Cerebellar cortex (tissue), 1 donor: ENCODE data around the gene GNB2.
"Not testable (repeated sequence)": the region's sequence is repeated elsewhere in the genome, so short reads cannot be mapped to it uniquely, and the experiment has no call there.

Experiments used
- DNase-seq: peaks from one replicate; pipeline ENCODE4 v3.0.0-alpha.2; 2015; ENCODE audit warnings: low spot score

Gene GNB2

GRCh38 chr7:100665168-100665726 lies 8.3 kb upstream of the GNB2 start:
- no peak for DNase-seq

DNA sequence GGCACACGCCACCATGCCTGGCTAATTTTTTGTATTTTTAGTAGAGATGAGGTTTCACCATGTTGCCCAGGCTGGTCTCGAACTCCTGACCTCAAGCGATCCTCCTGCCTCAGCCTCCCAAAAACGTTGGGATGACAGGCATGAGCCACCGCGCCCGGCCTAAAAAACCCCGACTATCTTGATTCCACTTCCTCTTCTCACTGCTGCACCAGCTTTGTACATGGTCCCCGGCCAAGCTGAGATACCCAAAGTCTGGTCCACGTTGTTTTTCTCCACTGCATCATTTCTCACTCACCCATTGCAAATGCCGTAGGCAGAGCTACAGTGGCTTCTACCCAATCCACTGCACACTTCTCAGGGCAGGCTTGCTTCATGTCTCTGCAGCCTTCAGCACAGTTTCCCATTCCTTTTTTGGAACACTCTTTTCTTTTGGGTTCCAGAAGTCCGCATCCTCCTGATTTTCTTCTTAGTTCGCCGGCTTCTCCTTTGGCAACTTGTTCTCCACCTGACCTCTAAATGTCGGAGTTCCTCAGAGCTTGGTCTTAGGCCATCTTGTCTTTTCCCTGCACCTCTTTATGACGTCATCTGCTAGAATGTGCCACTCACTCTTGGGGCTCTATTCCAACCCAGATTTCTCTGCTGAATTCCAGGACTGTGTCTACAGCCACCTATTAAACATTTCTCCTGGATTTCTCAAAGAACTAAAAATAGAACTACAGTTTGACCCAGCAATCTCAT lies 6.0 kb upstream of the GNB2 start:
- DNase-seq: no peak

GRCh38 chr7:100668069-100668449 lies 5.5 kb upstream of the GNB2 start:
- DNase-seq: no peak

DNA sequence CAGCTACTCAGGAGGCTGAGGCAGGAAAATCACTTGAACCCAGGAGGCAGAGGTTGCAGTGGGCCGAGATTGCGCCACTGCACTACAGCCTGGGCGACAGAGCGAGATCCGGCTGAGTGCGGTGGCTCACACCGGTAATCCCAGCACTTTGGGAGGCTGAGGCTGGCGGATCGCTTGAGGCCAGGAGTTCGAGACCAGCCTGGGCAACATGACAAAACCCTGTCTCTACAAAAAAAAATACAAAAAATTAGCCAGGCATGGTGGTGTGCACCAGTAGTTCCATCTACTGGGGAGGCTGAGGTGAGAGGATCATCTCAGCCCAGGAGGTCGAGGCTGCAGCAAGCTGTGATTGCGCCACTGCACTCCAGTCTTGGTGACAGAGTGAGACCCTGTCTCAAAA lies 4.4 kb upstream of the GNB2 start:
- DNase-seq: not testable (repeated sequence)

DNA sequence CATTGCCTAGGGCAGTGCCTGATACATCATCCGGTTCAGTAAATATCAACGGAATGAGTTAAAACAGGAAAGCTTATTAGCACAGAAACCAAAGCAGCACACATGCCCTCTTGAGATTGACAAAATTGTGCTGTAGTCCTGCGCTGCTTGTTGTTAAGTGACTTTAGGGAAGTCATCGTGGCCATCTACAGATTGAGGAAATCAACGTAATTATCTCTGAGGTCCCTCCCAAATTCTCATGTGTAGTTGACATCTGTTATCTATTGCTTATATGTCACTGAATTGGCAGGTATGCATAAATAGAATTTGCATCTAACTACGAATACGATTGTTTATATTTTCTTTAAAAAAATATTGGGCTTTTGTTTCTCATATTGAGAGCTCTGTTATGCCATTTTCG lies 3.5 kb upstream of the GNB2 start:
- DNase-seq: no peak

GRCh38 chr7:100671353-100672327 lies 1.9 kb upstream of the GNB2 start:
- no peak for DNase-seq

- no peak for DNase-seq
These were observed 436 bp downstream of the GNB2 start for GRCh38 chr7:100673942-100674410.

DNA sequence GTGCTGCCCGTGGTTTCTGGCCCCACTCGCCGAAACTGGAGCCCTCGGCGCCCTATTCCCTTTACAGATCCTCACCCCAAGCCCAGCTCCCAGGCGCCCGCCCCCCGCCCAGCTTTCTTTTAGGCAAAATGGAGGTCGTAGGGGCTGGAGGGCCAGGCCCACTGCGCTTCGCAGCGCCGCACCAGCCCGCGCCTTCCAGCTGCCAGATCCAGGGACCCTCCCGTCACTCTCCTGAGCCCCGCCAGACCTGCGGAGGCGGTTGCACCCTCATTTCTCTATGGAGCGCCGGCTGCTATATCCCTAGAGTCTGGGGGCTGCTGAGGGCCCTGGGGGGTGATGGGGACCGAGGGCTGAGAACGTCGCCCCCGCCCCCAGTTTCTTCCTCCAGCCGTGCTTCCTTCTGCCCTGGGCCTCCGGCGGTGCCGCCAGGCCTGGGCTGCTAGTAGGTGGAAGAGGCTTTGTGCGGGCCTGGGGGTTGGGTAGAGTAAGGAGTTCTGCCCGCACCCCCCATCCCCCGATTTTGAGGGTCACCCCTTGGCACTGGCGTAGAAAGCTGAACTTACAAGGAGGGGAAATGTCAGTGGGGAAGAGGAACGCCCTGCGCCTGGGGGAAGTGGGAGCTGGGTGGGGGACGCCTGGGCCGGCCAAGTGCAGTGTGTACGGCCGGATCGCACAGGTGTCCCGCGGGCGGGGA lies 1.0 kb downstream of the GNB2 start:
- DNase-seq: no peak

DNA sequence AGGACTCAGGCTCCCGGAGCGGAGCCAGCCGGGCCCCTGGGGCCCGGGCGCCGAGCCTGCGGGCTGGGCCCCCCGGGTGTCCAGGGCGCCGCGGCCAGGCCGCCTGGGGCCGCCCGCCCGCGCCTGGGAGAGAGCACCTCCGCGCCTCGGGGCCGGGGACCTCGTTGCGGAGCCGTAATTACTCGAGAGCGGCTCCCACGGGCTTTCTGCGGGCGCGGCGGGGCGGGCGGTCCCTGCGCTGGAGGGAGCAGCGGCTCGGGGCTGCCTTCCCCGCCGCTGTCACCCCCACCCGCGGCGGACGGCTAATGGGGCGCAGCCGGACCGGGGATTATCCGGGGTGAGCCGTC lies 1.5 kb downstream of the GNB2 start:
- no peak for DNase-seq

- peak; percentile 92 for DNase-seq
These were observed 2.2 kb downstream of the GNB2 start for GRCh38 chr7:100675581-100676350.

DNA sequence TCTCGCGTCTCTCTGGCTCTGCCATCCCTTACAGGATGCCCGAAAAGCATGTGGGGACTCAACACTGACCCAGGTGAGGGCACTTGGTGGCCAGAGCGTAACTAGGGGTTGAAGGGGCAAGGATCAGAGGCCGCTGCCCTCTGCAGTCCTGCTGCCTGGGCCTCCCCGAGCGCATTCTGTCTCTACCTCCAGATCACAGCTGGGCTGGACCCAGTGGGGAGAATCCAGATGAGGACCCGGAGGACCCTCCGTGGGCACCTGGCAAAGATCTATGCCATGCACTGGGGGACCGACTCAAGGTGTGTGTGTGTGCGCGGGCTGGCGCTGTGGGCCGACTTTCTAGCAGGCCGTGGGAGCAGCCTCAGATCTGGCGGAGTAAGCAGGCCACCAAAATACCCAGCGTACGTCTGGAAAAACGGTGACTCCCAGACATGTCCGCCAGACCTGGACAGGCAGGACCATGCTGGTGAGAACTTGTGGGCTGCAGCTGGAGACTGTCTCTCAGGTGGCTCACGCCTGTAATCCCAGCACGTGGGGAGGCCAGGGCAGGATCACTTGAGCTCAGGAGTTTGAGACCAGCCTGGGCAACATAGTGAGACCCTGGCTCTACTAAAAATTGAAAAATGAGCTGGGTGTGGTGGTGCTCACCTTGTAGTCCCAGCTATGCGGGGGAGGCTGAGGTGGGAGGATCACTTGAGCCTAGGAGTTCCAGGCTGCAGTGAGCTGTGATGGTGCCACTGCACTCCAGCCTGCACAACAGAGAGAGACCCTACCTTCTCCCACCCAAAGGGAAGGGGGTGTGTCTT lies 3.2 kb downstream of the GNB2 start:
- DNase-seq: no peak

- DNase-seq: no peak
These were observed 4.0 kb downstream of the GNB2 start for GRCh38 chr7:100677308-100678267.

DNA sequence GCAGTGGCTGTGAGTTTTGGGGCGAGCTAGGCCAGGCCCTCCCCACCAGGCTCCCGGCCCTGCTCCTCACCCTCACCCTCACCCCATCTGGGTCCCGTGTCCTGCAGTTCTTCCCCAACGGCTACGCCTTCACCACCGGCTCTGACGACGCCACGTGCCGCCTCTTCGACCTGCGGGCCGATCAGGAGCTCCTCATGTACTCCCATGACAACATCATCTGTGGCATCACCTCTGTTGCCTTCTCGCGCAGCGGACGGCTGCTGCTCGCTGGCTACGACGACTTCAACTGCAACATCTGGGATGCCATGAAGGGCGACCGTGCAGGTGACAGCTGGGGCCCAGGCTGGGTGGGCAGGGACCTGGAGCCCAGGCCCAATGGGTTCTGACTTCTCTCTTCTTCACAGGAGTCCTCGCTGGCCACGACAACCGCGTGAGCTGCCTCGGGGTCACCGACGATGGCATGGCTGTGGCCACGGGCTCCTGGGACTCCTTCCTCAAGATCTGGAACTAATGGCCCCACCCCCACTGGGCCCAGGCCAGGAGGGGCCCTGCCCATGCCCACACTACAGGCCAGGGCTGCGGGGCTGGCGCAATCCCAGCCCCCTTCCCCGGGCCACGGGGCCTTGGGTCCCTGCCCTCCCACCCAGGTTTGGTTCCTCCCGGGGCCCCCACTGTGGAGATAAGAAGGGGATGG lies 4.9 kb downstream of the GNB2 start:
- DNase-seq: no peak

DNA sequence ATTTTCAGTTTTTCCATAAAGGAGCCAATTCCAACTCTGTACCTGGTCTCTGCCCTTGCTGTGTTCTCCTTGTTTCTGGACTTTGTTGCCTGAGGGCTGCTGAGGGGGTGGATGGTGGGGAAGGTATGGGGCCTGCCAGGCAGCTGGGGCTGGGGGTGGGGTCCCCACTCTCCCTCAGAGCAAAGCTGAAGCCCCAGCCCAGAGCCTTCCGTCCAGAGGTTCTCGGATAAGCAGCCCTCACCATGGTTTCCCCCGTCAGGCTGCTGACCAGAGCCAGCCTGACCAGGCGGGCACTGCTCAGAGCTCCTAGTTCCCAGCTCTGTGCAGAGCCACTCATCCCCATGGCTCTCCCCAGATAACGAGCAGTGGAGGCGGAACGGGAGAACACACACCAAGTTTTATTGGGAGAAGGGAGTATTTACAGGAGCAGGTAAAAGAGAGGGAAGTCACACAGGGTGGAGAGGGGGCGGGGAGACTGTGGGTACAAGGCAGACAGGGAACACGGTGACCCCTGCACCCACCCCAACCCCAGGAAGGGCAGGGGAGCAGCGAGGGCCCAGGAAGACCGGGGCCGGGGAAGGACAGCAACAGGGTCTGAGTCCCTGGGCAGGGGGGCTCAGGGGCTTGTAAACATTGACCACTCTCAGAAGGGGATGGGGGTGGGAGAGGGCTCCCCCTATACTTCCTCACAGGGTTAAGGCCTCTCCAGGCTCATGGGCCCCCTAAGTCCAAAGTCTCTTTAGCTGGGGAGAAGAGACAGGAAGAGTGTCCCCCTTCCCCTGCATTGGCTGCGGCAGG lies 5.8 kb downstream of the GNB2 start:
- DNase-seq: no peak

GRCh38 chr7:100679927-100680575 lies 6.5 kb downstream of the GNB2 start:
- DNase-seq: peak; percentile 52

DNA sequence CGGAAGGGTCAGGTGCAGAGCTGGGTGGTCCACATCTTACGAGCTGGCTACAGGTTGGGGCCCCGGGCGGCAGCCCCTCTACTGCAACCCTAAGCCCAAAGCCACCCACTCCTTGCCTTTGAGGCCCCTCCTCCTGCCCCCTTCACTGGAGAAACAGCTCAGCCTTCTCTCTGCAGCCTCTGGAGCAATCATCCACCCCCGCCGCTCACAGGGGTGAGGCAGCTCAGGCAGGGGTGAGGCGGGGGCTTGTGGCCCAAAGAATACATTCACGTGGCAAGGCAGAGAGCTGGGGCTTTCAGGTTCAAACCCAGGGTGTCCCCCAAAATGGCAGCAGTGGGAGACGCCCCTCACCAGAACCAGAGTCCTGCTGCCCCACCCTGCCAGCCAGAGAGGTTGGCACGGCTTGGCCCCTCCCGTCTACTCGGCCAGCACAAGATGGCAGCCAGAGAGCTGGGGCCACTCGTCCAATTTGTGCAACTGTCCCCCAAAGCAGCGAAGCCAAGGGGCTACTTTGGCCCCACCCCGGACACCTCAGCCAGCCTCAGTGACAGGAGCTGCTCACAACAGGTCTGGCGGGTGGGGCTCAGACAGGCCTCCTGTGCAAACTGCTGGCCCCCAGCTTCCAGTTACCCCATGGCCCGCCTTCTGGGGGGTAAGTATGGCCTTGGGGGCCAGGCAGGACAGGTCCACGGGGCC lies 7.2 kb downstream of the GNB2 start:
- DNase-seq: no peak
